Fibroblast of pulmonary artery (primary cell): Measurements from ENCODE around the gene PLSCR5.

Experiments used
- DNase-seq: peaks from one replicate; pipeline ENCODE4 v3.0.0-alpha.2; 2010; ENCODE audit warnings: low read depth
- H3K4me3 ChIP-seq: replicated peaks from 2 replicates; pipeline ENCODE4 v1.5.1; 2011; ENCODE audit warnings: low read depth, mild to moderate bottlenecking, control low read depth, low read length, moderate library complexity
- CTCF ChIP-seq: IDR thresholded peaks from 2 replicates; pipeline ENCODE4 v1.5.1; 2011; ENCODE audit warnings: mild to moderate bottlenecking, control low read depth, low read length, inconsistent platforms; ENCODE audit errors: missing control alignments

PLSCR5 gene

GRCh38 chr3:146621723-146622122, 16.6 kb upstream of the PLSCR5 start:
- DNase-seq = no peak
- H3K4me3 ChIP-seq = no peak overlapping the region
- TF ChIP-seq CTCF = no peak

- H3K4me3 ChIP-seq = no peak overlapping the region
- no peak for DNase-seq
- TF ChIP-seq CTCF = no peak
Measured at GRCh38 chr3:146612015-146612414, 6.9 kb upstream of the PLSCR5 start.

GRCh38 chr3:146611096-146611495, 6.0 kb upstream of the PLSCR5 start:
- no peak overlapping the region for H3K4me3 ChIP-seq
- no peak for TF ChIP-seq CTCF

GRCh38 chr3:146598535-146598934, 6.6 kb downstream of the PLSCR5 start:
- TF ChIP-seq CTCF = no peak
- no peak for DNase-seq
- no peak overlapping the region for H3K4me3 ChIP-seq

More at GRCh38 chr3:146611096-146611495, 6.0 kb upstream of the PLSCR5 start:
- DNase-seq = no peak

DNA sequence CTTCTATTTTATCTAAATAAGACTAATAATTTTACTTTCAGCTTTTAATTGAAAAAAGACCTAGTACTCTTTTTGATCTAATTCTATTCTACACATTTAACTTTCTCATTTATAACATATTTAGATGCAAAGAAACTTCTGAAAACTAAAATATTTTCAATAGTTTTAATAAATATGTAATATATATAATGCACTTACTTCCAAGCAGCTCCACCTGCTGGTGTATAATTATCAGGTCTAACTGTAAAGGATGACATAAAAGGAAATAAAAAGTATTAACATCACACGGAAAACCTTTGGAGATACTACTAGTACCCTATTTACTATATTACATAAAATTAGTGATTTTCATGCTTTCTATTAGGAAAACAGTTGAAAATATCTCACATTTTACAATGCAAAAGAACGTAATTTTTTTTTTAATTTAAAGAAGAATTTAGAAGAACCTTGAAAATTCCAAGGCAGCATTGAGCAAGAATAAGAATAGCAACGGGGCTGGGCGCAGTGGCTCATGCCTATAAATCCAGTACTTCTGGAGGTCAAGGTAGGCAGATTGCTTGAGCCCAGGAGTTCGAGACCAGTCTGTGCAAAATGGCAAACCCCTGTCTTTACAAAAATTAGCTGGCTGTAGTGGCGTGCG, 10.2 kb downstream of the PLSCR5 start:
- no peak overlapping the region for H3K4me3 ChIP-seq
- TF ChIP-seq CTCF = peak; percentile 56
- peak; percentile 44 for DNase-seq

DNA sequence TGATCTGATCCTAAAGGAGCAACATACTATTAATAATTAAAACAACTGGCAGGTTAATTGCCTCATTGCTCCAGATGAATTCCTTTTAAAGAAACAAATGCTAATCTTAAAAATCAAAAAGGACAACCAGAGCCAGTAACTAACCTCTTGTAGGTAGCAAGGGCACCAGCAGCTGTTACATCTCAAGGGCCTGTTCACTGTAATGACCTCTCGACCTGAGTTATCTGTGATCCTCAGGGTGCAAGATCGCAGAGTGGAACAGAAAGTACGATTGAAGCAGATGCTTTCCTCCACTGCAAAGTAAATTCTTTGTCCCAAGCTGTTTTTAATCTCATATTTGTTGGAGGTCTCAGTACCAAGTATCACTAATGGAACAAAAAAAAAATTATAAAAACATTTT, 11.4 kb downstream of the PLSCR5 start:
- TF ChIP-seq CTCF = no peak
- no peak overlapping the region for H3K4me3 ChIP-seq
- DNase-seq = no peak

DNA sequence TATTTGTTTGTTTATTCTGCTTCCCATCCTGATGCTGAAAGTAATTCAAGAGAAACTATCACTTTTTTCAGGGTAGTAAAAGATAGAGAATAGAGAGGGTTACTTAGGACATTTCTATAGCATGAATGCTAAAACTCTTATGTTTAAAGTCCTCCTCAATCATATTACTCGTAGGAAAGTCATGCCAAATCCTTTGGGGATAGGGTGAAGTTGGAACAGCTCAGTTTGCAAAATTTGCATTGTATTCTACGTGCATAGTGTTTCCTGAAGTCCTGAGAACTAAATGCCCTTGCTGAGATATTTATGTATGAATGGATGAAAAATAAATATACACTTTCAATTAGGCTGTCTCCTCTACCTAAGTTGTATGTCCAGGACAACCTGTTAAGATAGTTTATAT, 14.6 kb downstream of the PLSCR5 start:
- TF ChIP-seq CTCF = no peak
- peak; percentile 47 for DNase-seq
- no peak overlapping the region for H3K4me3 ChIP-seq
